B cell (primary cell): ENCODE measurements around the gene ENDOU.

Experiments used
- CTCF ChIP-seq: fragments of 200-600 bp; IDR thresholded peaks from one replicate; pipeline ENCODE4 v1.8.0; 2022; ENCODE audit warnings: antibody characterized with exemption, mild to moderate bottlenecking
- EZH2 ChIP-seq: IDR thresholded peaks from 2 replicates; pipeline ENCODE4 v1.6.1; 2012; ENCODE audit warnings: borderline replicate concordance, low read depth, mild to moderate bottlenecking, moderate library complexity, low read length; ENCODE audit not compliant: insufficient read depth, poor library complexity, severe bottlenecking

GRCh38 chr12:47744005-47744651 lies 18.8 kb upstream of the ENDOU start:
- TF ChIP-seq EZH2 (no peak), CTCF (peak; percentile 61)
